Transverse colon (tissue), 4 donors: ENCODE data around the gene ADAM22.

Experiments
- CTCF ChIP-seq, 5 experiments: fragments of 200-600 bp in 3 of 5; fragments of 450-650 bp in 2 of 5; sonication (generic) in 3 of 5; IDR thresholded peaks; 1 replicate in 2 of 5; 2 replicates in 3 of 5; pipeline ENCODE4 v1.5.1; 2016 to 2017; ENCODE audit warnings: antibody characterized with exemption in 5 of 5, inconsistent platforms in 3 of 5, mild to moderate bottlenecking in 2 of 5, moderate library complexity in 1 of 5
- POLR2AphosphoS5 ChIP-seq, 3 donors: sonication (generic); formaldehyde crosslinking; IDR thresholded peaks; one replicate each; pipeline ENCODE4 v1.6.1; 2016; ENCODE audit warnings: antibody characterized with exemption in 3 of 3

GRCh38 chr7:88218836-88219605 lies 285.0 kb downstream of the ADAM22 start:
- TF ChIP-seq CTCF (IDR thresholded peaks at IDR 0.05) (no peak), POLR2AphosphoS5 (IDR thresholded peaks at IDR 0.05) (peak in 2 of 3 donors; percentile 35 to 39)
